ENCODE data around the gene ZNF260.

The ZNF260 gene

DNA sequence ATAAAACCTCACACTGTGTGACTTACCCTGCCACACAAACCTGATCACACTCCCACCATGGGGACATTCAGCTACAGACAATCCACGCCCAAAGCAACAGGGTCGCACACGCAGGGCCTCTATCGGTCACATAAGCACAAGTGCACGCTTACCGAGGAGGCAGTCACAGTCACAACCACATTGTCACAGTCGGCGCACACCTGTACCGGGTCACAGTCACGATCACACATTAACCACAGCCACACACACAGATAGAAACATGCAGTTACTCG lies 39.3 kb downstream of the ZNF260 start:
- Histone ChIP-seq H3K27ac (replicated peaks) (peak overlapping the region; percentile 91), H3K4me3 (replicated peaks; ENCODE audit: insufficient read depth, low read length) (peak overlapping the region; percentile 68), H3K27me3 (ENCODE audit: insufficient read depth, poor library complexity, severe bottlenecking) (no peaks in the 10 kb centered on the region)
- TF ChIP-seq, protein P1, sequence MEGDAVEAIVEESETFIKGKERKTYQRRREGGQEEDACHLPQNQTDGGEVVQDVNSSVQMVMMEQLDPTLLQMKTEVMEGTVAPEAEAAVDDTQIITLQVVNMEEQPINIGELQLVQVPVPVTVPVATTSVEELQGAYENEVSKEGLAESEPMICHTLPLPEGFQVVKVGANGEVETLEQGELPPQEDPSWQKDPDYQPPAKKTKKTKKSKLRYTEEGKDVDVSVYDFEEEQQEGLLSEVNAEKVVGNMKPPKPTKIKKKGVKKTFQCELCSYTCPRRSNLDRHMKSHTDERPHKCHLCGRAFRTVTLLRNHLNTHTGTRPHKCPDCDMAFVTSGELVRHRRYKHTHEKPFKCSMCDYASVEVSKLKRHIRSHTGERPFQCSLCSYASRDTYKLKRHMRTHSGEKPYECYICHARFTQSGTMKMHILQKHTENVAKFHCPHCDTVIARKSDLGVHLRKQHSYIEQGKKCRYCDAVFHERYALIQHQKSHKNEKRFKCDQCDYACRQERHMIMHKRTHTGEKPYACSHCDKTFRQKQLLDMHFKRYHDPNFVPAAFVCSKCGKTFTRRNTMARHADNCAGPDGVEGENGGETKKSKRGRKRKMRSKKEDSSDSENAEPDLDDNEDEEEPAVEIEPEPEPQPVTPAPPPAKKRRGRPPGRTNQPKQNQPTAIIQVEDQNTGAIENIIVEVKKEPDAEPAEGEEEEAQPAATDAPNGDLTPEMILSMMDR (IDR thresholded peaks at IDR 0.05; ENCODE audit: insufficient read depth, low read length) = no peak
- no peak for TF ChIP-seq GABPA (IDR thresholded peaks at IDR 0.05; ENCODE audit: low read depth)
- no peak for TF ChIP-seq SPI1 (IDR thresholded peaks at IDR 0.05; ENCODE audit: borderline replicate concordance, low read depth)
- TF ChIP-seq, protein P2, sequence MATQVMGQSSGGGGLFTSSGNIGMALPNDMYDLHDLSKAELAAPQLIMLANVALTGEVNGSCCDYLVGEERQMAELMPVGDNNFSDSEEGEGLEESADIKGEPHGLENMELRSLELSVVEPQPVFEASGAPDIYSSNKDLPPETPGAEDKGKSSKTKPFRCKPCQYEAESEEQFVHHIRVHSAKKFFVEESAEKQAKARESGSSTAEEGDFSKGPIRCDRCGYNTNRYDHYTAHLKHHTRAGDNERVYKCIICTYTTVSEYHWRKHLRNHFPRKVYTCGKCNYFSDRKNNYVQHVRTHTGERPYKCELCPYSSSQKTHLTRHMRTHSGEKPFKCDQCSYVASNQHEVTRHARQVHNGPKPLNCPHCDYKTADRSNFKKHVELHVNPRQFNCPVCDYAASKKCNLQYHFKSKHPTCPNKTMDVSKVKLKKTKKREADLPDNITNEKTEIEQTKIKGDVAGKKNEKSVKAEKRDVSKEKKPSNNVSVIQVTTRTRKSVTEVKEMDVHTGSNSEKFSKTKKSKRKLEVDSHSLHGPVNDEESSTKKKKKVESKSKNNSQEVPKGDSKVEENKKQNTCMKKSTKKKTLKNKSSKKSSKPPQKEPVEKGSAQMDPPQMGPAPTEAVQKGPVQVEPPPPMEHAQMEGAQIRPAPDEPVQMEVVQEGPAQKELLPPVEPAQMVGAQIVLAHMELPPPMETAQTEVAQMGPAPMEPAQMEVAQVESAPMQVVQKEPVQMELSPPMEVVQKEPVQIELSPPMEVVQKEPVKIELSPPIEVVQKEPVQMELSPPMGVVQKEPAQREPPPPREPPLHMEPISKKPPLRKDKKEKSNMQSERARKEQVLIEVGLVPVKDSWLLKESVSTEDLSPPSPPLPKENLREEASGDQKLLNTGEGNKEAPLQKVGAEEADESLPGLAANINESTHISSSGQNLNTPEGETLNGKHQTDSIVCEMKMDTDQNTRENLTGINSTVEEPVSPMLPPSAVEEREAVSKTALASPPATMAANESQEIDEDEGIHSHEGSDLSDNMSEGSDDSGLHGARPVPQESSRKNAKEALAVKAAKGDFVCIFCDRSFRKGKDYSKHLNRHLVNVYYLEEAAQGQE (IDR thresholded peaks at IDR 0.05; ENCODE audit: insufficient replicate concordance, low read depth) = no peak
- no peak for TF ChIP-seq POLR2AphosphoS5 (IDR thresholded peaks at IDR 0.05; ENCODE audit: low read depth)
- peak in 1 of 2 experiments; percentile 49 for DNase-seq (ENCODE audit: low read depth in 1 of 2, low spot score in 1 of 2)

DNA sequence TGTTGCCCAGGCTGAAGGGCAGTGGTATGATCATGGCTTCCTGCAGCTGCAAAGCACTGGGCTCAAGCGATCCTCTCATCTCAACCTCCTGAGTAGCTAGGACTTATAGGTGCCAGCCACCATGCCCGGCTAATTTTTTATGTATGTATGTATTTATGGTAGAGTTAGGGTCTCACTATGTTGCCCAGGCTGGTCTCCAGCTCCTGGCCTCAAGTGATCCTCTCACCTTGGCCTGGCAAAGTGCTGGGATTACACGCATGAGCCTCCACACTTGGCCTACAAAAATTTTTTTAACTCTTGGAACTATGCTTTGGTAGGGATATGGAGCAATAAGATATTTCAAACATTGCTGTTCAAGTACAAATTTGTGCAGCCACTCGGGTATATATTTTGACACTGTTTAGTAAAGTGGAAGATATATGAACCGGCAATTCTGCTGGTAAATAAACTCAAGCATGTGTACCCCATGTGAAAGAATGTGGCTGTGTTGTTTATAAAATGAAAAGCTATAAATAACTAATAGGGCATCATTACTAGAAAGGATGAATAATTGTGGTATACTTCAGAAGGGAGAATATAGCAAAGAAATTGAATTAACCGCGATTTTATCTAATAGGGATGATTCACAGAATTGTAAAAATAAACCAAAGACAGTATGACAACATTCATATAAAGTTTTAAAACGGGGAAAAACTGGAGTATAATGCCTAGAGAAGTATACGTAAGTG lies 39.8 kb downstream of the ZNF260 start:
- no peaks in the 10 kb centered on the region for H3K27me3 ChIP-seq (ENCODE audit: insufficient read depth, poor library complexity, severe bottlenecking)
- no peak for TF ChIP-seq POLR2AphosphoS5 (IDR thresholded peaks at IDR 0.05; ENCODE audit: low read depth)
- no peak for TF ChIP-seq SPI1 (IDR thresholded peaks at IDR 0.05; ENCODE audit: borderline replicate concordance, low read depth)
- TF ChIP-seq, protein P1 (IDR thresholded peaks at IDR 0.05; ENCODE audit: insufficient read depth, low read length) = no peak
- TF ChIP-seq, protein P2 (IDR thresholded peaks at IDR 0.05; ENCODE audit: insufficient replicate concordance, low read depth) = no peak
- no peak for TF ChIP-seq GABPA (IDR thresholded peaks at IDR 0.05; ENCODE audit: low read depth)
- H3K4me3 ChIP-seq (replicated peaks; ENCODE audit: insufficient read depth, low read length) = peak overlapping the region; percentile 68
- DNase-seq (ENCODE audit: low read depth in 1 of 2, low spot score in 1 of 2) = no peak
- peak overlapping the region; percentile 91 for H3K27ac ChIP-seq (replicated peaks)

DNA sequence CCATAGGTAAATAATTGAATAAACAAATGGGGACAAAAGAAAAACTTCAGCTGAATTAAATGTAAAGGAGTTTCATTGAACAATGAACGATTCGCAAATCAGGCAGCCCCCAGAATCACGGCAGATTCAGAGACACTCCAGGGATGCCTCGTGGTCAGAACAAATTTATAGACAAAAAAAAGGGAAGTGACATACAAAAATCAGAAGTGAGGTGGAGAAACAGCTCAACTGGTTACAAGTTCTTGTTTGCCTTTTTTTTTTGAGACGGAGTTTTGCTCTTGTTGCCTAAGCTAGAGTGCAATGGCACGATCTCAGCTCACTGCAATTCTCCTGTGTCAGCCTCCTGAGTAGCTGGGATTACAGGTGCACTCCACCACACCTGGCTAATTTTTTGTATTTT lies 44.4 kb downstream of the ZNF260 start:
- peak in 1 of 2 experiments; percentile 5 for DNase-seq (ENCODE audit: low read depth in 1 of 2, low spot score in 1 of 2)
- Histone ChIP-seq H3K27ac (replicated peaks) (no peak overlapping the region), H3K27me3 (ENCODE audit: insufficient read depth, poor library complexity, severe bottlenecking) (no peaks in the 10 kb centered on the region), H3K4me3 (replicated peaks; ENCODE audit: insufficient read depth, low read length) (no peak overlapping the region)
- peak; percentile 80 for TF ChIP-seq SPI1 (IDR thresholded peaks at IDR 0.05; ENCODE audit: borderline replicate concordance, low read depth)
- TF ChIP-seq POLR2AphosphoS5 (IDR thresholded peaks at IDR 0.05; ENCODE audit: low read depth) = no peak

DNA sequence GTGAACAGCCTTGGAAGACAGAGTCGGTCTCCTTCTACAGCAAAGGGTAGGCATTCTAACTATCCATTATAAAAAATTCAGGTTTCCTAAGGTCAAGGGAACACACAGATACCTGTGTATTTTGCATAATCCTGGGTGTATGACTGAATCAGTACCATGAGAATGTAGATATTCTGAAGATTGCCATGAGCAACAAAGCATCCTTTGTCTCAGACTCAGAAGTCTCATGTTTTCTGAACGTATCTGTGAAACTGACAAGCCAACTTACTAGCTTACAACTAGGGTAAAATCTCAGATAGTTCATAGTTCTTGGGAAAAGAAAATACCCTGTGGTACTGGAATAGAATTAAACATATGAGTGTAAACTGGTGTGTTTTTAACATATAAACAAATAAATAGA lies 45.2 kb downstream of the ZNF260 start:
- DNase-seq (ENCODE audit: low read depth in 1 of 2, low spot score in 1 of 2) = no peak
- Histone ChIP-seq H3K27me3 (ENCODE audit: insufficient read depth, poor library complexity, severe bottlenecking) (no peaks in the 10 kb centered on the region), H3K4me3 (replicated peaks; ENCODE audit: insufficient read depth, low read length) (no peak overlapping the region), H3K27ac (replicated peaks) (no peak overlapping the region)
- TF ChIP-seq SPI1 (IDR thresholded peaks at IDR 0.05; ENCODE audit: borderline replicate concordance, low read depth) (no peak), GABPA (IDR thresholded peaks at IDR 0.05; ENCODE audit: low read depth) (no peak), POLR2AphosphoS5 (IDR thresholded peaks at IDR 0.05; ENCODE audit: low read depth) (no peak)
- TF ChIP-seq, protein P1 (IDR thresholded peaks at IDR 0.05; ENCODE audit: insufficient read depth, low read length) = no peak
- TF ChIP-seq, protein P2 (IDR thresholded peaks at IDR 0.05; ENCODE audit: insufficient replicate concordance, low read depth) = no peak
